GM18873 (cell line): ENCODE results near the gene GPS2.
A peak's percentile ranks its signal among the peaks of the same experiment; 100 is the strongest.
"Not testable (repeated sequence)": the region's sequence is repeated elsewhere in the genome, so short reads cannot be mapped to it uniquely, and the experiment has no call there.

ENCODE experiments used
- ATAC-seq: cut with Tn5 transposase; IDR thresholded peaks from one replicate; pipeline ENCODE4 v1.9.1; 2021; ENCODE audit warnings: mild to moderate bottlenecking, moderate library complexity, moderate number of reproducible peaks; ENCODE audit not compliant: unreplicated experiment, low FRiP score

The GPS2 gene

GRCh38 chr17:7337600-7337999, 22.4 kb upstream of the GPS2 start:
- ATAC-seq: not testable (repeated sequence)

GRCh38 chr17:7336240-7337175, 21.3 kb upstream of the GPS2 start, which contains the start of gene ACAP1:
ACAP1 (plus strand) TSS chr17:7336529; CDS start chr17:7336735, 206 bp downstream.
- ATAC-seq: no peak

GRCh38 chr17:7335765-7336164, 20.6 kb upstream of the GPS2 start:
- ATAC-seq: not testable (repeated sequence)

GRCh38 chr17:7334938-7335538, 19.9 kb upstream of the GPS2 start:
- ATAC-seq: no peak

GRCh38 chr17:7332600-7333069, 17.5 kb upstream of the GPS2 start:
- not testable (repeated sequence) for ATAC-seq

- no peak for ATAC-seq
These were observed 17.0 kb upstream of the GPS2 start for GRCh38 chr17:7332111-7332510.

- peak; percentile 0 for ATAC-seq
These were observed 15.5 kb upstream of the GPS2 start for GRCh38 chr17:7330638-7331015.

GRCh38 chr17:7329997-7330637, 15.0 kb upstream of the GPS2 start:
- peak; percentile 30 for ATAC-seq

- ATAC-seq: peak; percentile 48
These were observed 14.3 kb upstream of the GPS2 start for GRCh38 chr17:7329374-7329996.

GRCh38 chr17:7328840-7329373, 13.7 kb upstream of the GPS2 start, which contains the start of gene NEURL4:
NEURL4 (minus strand) TSS chr17:7329335; CDS start chr17:7329312, 23 bp downstream.
- ATAC-seq: no peak

- no peak for ATAC-seq
These were observed 12.8 kb upstream of the GPS2 start for GRCh38 chr17:7328009-7328408.

GRCh38 chr17:7327501-7327900, 12.3 kb upstream of the GPS2 start:
- ATAC-seq: no peak

GRCh38 chr17:7327056-7327455, 11.9 kb upstream of the GPS2 start:
- ATAC-seq: no peak

- ATAC-seq: no peak
These were observed 11.0 kb upstream of the GPS2 start for GRCh38 chr17:7326186-7326585.

GRCh38 chr17:7325031-7325528, 9.9 kb upstream of the GPS2 start:
- ATAC-seq: no peak

GRCh38 chr17:7324438-7324779, 9.2 kb upstream of the GPS2 start:
- ATAC-seq: no peak

- no peak for ATAC-seq
These were observed 8.7 kb upstream of the GPS2 start for GRCh38 chr17:7323731-7324437.

- no peak for ATAC-seq
These were observed 7.5 kb upstream of the GPS2 start for GRCh38 chr17:7322520-7323194.

GRCh38 chr17:7321466-7321865, 6.3 kb upstream of the GPS2 start:
- ATAC-seq: no peak
